HepG2 (cell line): Measurements from ENCODE around the gene FRMD3. TPM values are rescaled to one million over a fixed set of nuclear protein-coding genes. Genes with fewer than 3 reads are reported as not detected.

Experiments
- ATAC-seq: fragments of 200-7000 bp; cut with Tn5 transposase; 3 replicates; pipeline ENCODE4 v1.9.1; 2020; ENCODE audit warnings: mild to moderate bottlenecking, moderate library complexity
- BruUV-seq: library from RNA; stranded (reverse); fragments of 400-500 nt; replicated peaks from 2 replicates; lab custom pipeline; 2021; lab: Mats Ljungman, UMichigan
- CTCF ChIA-PET: fragments of 300-600 bp; formaldehyde crosslinking; extraction: SDS; loops from one replicate; lab custom pipeline; 2021; ENCODE audit warnings: low total read pairs, inconsistent platforms, low intra/inter-chr PET ratio; lab: Yijun Ruan, JAX
- POLR2A ChIA-PET: fragments of 350-600 bp; sonication (Branson Sonifier 250); formaldehyde crosslinking; loops from one replicate; lab custom pipeline; 2020; ENCODE audit warnings: antibody characterized with exemption, inconsistent platforms; lab: Yijun Ruan, JAX
- DNase-seq: peaks from one replicate; pipeline ENCODE4 v3.0.0-alpha.2; 2015; ENCODE audit warnings: low spot score
- FAIRE-seq: peaks from 3 replicates; lab custom pipeline; 2011; peaks lifted over from hg19 to GRCh38; lab: Jason Lieb, UNC
- H2AFZ ChIP-seq: one replicate; pipeline ENCODE4 v1.6.1; 2011; ENCODE audit warnings: low read length, inconsistent platforms
- H3K27ac ChIP-seq: fragments of 300-600 bp; 3 replicates; pipeline ENCODE4 v1.8.0; 2011; ENCODE audit warnings: mixed run types, mild to moderate bottlenecking, mixed read lengths, low read length, inconsistent platforms; ENCODE audit not compliant: insufficient read depth; ENCODE audit errors: extremely low read length
- H3K27me3 ChIP-seq, 2 experiments: fragments of 200-600 bp in 1 of 2; 2 replicates in 1 of 2; 3 replicates in 1 of 2; pipeline versions ENCODE4 v1.6.0 to v1.8.0; 2011; ENCODE audit warnings: low read length in 2 of 2, mild to moderate bottlenecking in 2 of 2, moderate library complexity in 2 of 2, inconsistent platforms in 1 of 2; ENCODE audit not compliant: insufficient read depth in 2 of 2, control insufficient read depth in 1 of 2
- H3K36me3 ChIP-seq, 2 experiments: fragments of 200-600 bp in 1 of 2; replicated peaks in 1 of 2; 2 replicates in 1 of 2; 3 replicates in 1 of 2; pipeline versions ENCODE4 v1.5.1 to v1.8.0; 2011; ENCODE audit warnings: low read length in 2 of 2, inconsistent platforms in 1 of 2; ENCODE audit not compliant: insufficient read depth in 2 of 2, control insufficient read depth in 1 of 2
- H3K4me1 ChIP-seq: 2 replicates; pipeline ENCODE4 v1.5.1; 2012; ENCODE audit warnings: low read length, inconsistent platforms; ENCODE audit not compliant: insufficient read depth
- H3K4me2 ChIP-seq: 2 replicates; pipeline ENCODE4 v1.6.0; 2011; ENCODE audit warnings: low read depth, low read length, inconsistent platforms
- H3K4me3 ChIP-seq, 3 experiments: fragments of 200-600 bp in 1 of 3; sonication (generic), shearing (Covaris generic) in 1 of 3; replicated peaks in 1 of 3; 2 replicates each; pipeline ENCODE4 v1.5.1; 2011 to 2016; ENCODE audit warnings: low read length in 3 of 3, inconsistent platforms in 2 of 3, low read depth in 2 of 3, mild to moderate bottlenecking in 2 of 3, control low read depth in 1 of 3, mixed read lengths in 1 of 3; ENCODE audit not compliant: insufficient read depth in 1 of 3
- H3K79me2 ChIP-seq: one replicate; pipeline ENCODE4 v1.6.1; 2011; ENCODE audit warnings: low read length, inconsistent platforms; ENCODE audit not compliant: insufficient read depth
- H3K9ac ChIP-seq: 2 replicates; pipeline ENCODE4 v1.6.0; 2011; ENCODE audit warnings: mild to moderate bottlenecking, low read depth, low read length, inconsistent platforms; ENCODE audit not compliant: insufficient read depth
- H3K9me3 ChIP-seq: 2 replicates; pipeline ENCODE4 v1.5.1; 2012; ENCODE audit warnings: mild to moderate bottlenecking, low read length
- H4K20me1 ChIP-seq: 2 replicates; pipeline ENCODE4 v1.6.0; 2011; ENCODE audit warnings: inconsistent platforms, mild to moderate bottlenecking, low read length, moderate library complexity; ENCODE audit not compliant: insufficient read depth
- ARNTL ChIP-seq: sonication (generic); formaldehyde crosslinking; IDR thresholded peaks from 2 replicates; pipeline ENCODE4 v1.4.0; 2020; ENCODE audit warnings: mild to moderate bottlenecking, missing genetic modification reagents
- FOXP1 ChIP-seq, 2 experiments: fragments of 450-650 bp in 1 of 2; IDR thresholded peaks; 2 replicates each; pipeline ENCODE4 v1.6.1; 2017 to 2018; ENCODE audit warnings: antibody characterized with exemption in 1 of 2
- HES4 ChIP-seq: sonication (generic); formaldehyde crosslinking; IDR thresholded peaks from 2 replicates; pipeline ENCODE4 v1.9.0; 2021; ENCODE audit warnings: mild to moderate bottlenecking, missing genetic modification reagents, borderline replicate concordance
- KMT2B ChIP-seq: IDR thresholded peaks from 2 replicates; pipeline ENCODE4 v1.6.1; 2016; ENCODE audit warnings: missing genetic modification reagents, missing compliant biosample characterization
- MTF1 ChIP-seq: sonication (generic); formaldehyde crosslinking; IDR thresholded peaks from 2 replicates; pipeline ENCODE4 v1.5.0; 2020; ENCODE audit warnings: missing genetic modification reagents
- MYPOP ChIP-seq: sonication (generic); formaldehyde crosslinking; IDR thresholded peaks from 2 replicates; pipeline ENCODE4 v1.8.1; 2023; ENCODE audit warnings: mild to moderate bottlenecking, moderate library complexity, missing genetic modification reagents
- PHB2 ChIP-seq: fragments of 450-650 bp; IDR thresholded peaks from 2 replicates; pipeline ENCODE4 v1.6.1; 2018; ENCODE audit not compliant: partially characterized antibody
- ZNF546 ChIP-seq: sonication (generic); formaldehyde crosslinking; conservative IDR thresholded peaks from 2 replicates; pipeline ENCODE4 v1.8.1; 2023; ENCODE audit warnings: mild to moderate bottlenecking, missing genetic modification reagents
- ZSCAN25 ChIP-seq: sonication (generic); formaldehyde crosslinking; IDR thresholded peaks from 2 replicates; pipeline ENCODE4 v1.8.0; 2022; ENCODE audit warnings: mild to moderate bottlenecking, missing genetic modification reagents
- WGBS: methylation state at CpG from one replicate; pipeline ENCODE4 v1.1.6; 2017; ENCODE audit warnings: low lambda C conversion rate; 5-methylcytosine and 5-hydroxymethylcytosine counted together
- in situ Hi-C: cut with HindIII; loops from 2 replicates; pipeline ENCODE4 v1.10.0; 2017; ENCODE audit warnings: low pct_unique_long_range_greater_than_20kb; ENCODE audit not compliant: extremely low pct_ligation_motif_present
- intact Hi-C: fragments of 100-400 bp; cut with micrococcal nuclease; formaldehyde crosslinking; loops from one replicate; pipeline ENCODE4 v1.10.0; 2022; ENCODE audit not compliant: unreplicated experiment
- polyA plus RNA-seq, 8 experiments: library from polyadenylated mRNA; depleted of rRNA in 3 of 8; stranded (reverse) in 7 of 8; unstranded in 1 of 8; fragments of >200 nt; fragmentation: Illumina TruSeq in 4 of 8; extraction: Trizol in 4 of 8; gene quantifications; 2 replicates each; pipeline versions ENCODE4 v1.2.1 to v1.2.3, GENCODE V29; 2011 to 2016; ENCODE audit warnings: low read depth in 4 of 8, missing spikeins in 1 of 8, mixed read lengths in 1 of 8; ENCODE audit not compliant: insufficient read depth in 1 of 8
- total RNA-seq, 5 experiments: library from RNA; depleted of rRNA; stranded (reverse); fragments of >200 nt; fragmentation: Illumina TruSeq; extraction: Trizol; gene quantifications; 2 replicates each; pipeline ENCODE4 v1.2.3, GENCODE V29; 2016; ENCODE audit warnings: low read depth in 1 of 5

Gene FRMD3
- total and polyA plus RNA-seq, 2 of the 13 experiments (the other 11 are each of a cell fraction or from before 2014, with no cell fraction given) = 3.2 to 7.7 TPM

GRCh38 chr9:83405759-83406158, 132.4 kb downstream of the FRMD3 start:
- H2AFZ ChIP-seq = no peak overlapping the region
- DNase-seq (no peak), ATAC-seq (no peak), FAIRE-seq (no peak)
- no peaks in the 10 kb centered on the region for H3K79me2 ChIP-seq
- in situ Hi-C loops = no loop called here
- ChIA-PET CTCF (no interaction called here), POLR2A (no interaction called here)
- H3K4me3 ChIP-seq = no peak overlapping the region
- H3K9ac ChIP-seq = no peak overlapping the region
- H3K36me3 ChIP-seq = no peaks in the 10 kb centered on the region
- no peak overlapping the region for H3K4me2 ChIP-seq
- TF ChIP-seq MTF1 (CRISPR knock-in tag) = no peak
- no peak for TF ChIP-seq FOXP1 (IDR thresholded peaks at IDR 0.05)
- TF ChIP-seq FOXP1 (CRISPR knock-in tag; IDR thresholded peaks at IDR 0.05) = no peak
- TF ChIP-seq PHB2 = no peak
- TF ChIP-seq KMT2B (CRISPR knock-in tag) = no peak
- no peak for TF ChIP-seq ZSCAN25 (CRISPR knock-in tag)
- no peak for TF ChIP-seq ARNTL (CRISPR knock-in tag)
- no peak for TF ChIP-seq HES4 (CRISPR knock-in tag)
- no peak for TF ChIP-seq MYPOP (CRISPR knock-in tag)
- no peak for TF ChIP-seq ZNF546 (CRISPR knock-in tag)
- 93% methylated on average over 4 of the region's 4 CpGs for WGBS
- H3K9me3 ChIP-seq = no peaks in the 10 kb centered on the region
- no peaks in the 10 kb centered on the region for H3K4me1 ChIP-seq
- BruUV-seq = no TSS peak
- no peaks in the 10 kb centered on the region for H4K20me1 ChIP-seq
- intact Hi-C loops = no loop called here
- H3K27me3 ChIP-seq = no peaks in the 10 kb centered on the region
- no peak overlapping the region for H3K27ac ChIP-seq
